Measurements from ENCODE around the gene TSPYL6. TPM values are rescaled to one million over a fixed set of nuclear protein-coding genes. Genes with fewer than 3 reads are reported as not detected.
"Not testable (repeated sequence)": the region's sequence is repeated elsewhere in the genome, so short reads cannot be mapped to it uniquely, and the experiment has no call there.

The TSPYL6 gene
- total RNA-seq, 2 donors from 2014 or later, result not detected

- H3K9me3 Mint-ChIP-seq, result no peaks in the 10 kb centered on the region
- H3K27ac Mint-ChIP-seq, result no peak overlapping the region
- H3K4me1 Mint-ChIP-seq, result no peaks in the 10 kb centered on the region
- H3K4me3 Mint-ChIP-seq, result no peak overlapping the region
- no peak for ATAC-seq (replicated peaks)
- no peaks in the 10 kb centered on the region for H3K27me3 Mint-ChIP-seq
- no peaks in the 10 kb centered on the region for H3K36me3 Mint-ChIP-seq (ENCODE audit: low read depth)
Measured at GRCh38 chr2:54267577-54267976, 11.5 kb upstream of the TSPYL6 start.

- not testable (repeated sequence) for ATAC-seq (replicated peaks); H3K27me3 Mint-ChIP-seq; H3K27ac Mint-ChIP-seq; H3K4me3 Mint-ChIP-seq; H3K4me1 Mint-ChIP-seq; H3K9me3 Mint-ChIP-seq; H3K36me3 Mint-ChIP-seq (ENCODE audit: low read depth)
Measured at GRCh38 chr2:54265081-54265480, 9.1 kb upstream of the TSPYL6 start.

GRCh38 chr2:54262015-54262765 is 6.2 kb upstream of the TSPYL6 start:
- Mint-ChIP-seq H3K27me3 (no peaks in the 10 kb centered on the region), H3K36me3 (ENCODE audit: low read depth) (no peaks in the 10 kb centered on the region), H3K9me3 (no peaks in the 10 kb centered on the region), H3K4me3 (no peak overlapping the region), H3K4me1 (no peaks in the 10 kb centered on the region), H3K27ac (no peak overlapping the region)
- ATAC-seq (replicated peaks), result no peak

GRCh38 chr2:54261537-54261936 is 5.5 kb upstream of the TSPYL6 start:
- Mint-ChIP-seq H3K9me3 (no peaks in the 10 kb centered on the region), H3K27me3 (no peaks in the 10 kb centered on the region), H3K4me3 (no peak overlapping the region), H3K36me3 (ENCODE audit: low read depth) (no peaks in the 10 kb centered on the region), H3K27ac (no peak overlapping the region), H3K4me1 (no peaks in the 10 kb centered on the region)
- ATAC-seq (replicated peaks), result no peak

- Mint-ChIP-seq H3K27ac (no peak overlapping the region), H3K9me3 (no peaks in the 10 kb centered on the region), H3K4me3 (no peak overlapping the region), H3K27me3 (no peaks in the 10 kb centered on the region), H3K36me3 (ENCODE audit: low read depth) (no peaks in the 10 kb centered on the region), H3K4me1 (no peaks in the 10 kb centered on the region)
- no peak for ATAC-seq (replicated peaks)
Measured at GRCh38 chr2:54260241-54260595, 4.2 kb upstream of the TSPYL6 start.

GRCh38 chr2:54259413-54260240 is 3.6 kb upstream of the TSPYL6 start:
- Mint-ChIP-seq H3K9me3 (no peaks in the 10 kb centered on the region), H3K4me3 (no peak overlapping the region), H3K4me1 (no peaks in the 10 kb centered on the region), H3K27ac (no peak overlapping the region), H3K36me3 (ENCODE audit: low read depth) (no peaks in the 10 kb centered on the region), H3K27me3 (no peaks in the 10 kb centered on the region)
- peak; percentile 21 for ATAC-seq (replicated peaks)

- H3K4me1 Mint-ChIP-seq, result no peaks in the 10 kb centered on the region
- H3K27me3 Mint-ChIP-seq, result no peaks in the 10 kb centered on the region
- H3K4me3 Mint-ChIP-seq, result no peak overlapping the region
- no peaks in the 10 kb centered on the region for H3K36me3 Mint-ChIP-seq (ENCODE audit: low read depth)
- no peaks in the 10 kb centered on the region for H3K9me3 Mint-ChIP-seq
- no peak overlapping the region for H3K27ac Mint-ChIP-seq
- no peak for ATAC-seq (replicated peaks)
Measured at GRCh38 chr2:54258166-54258565, 2.1 kb upstream of the TSPYL6 start.

- ATAC-seq (replicated peaks), result no peak
- H3K27me3 Mint-ChIP-seq, result no peaks in the 10 kb centered on the region
- H3K36me3 Mint-ChIP-seq (ENCODE audit: low read depth), result no peaks in the 10 kb centered on the region
- no peak overlapping the region for H3K4me3 Mint-ChIP-seq
- H3K27ac Mint-ChIP-seq, result no peak overlapping the region
- no peaks in the 10 kb centered on the region for H3K4me1 Mint-ChIP-seq
- no peaks in the 10 kb centered on the region for H3K9me3 Mint-ChIP-seq
Measured at GRCh38 chr2:54255230-54256090, 569 bp downstream of the TSPYL6 start.

GRCh38 chr2:54254180-54254579 is 1.8 kb downstream of the TSPYL6 start:
- Mint-ChIP-seq H3K4me1 (no peaks in the 10 kb centered on the region), H3K27ac (no peak overlapping the region), H3K4me3 (no peak overlapping the region), H3K9me3 (no peaks in the 10 kb centered on the region), H3K36me3 (ENCODE audit: low read depth) (no peaks in the 10 kb centered on the region), H3K27me3 (no peaks in the 10 kb centered on the region)
- no peak for ATAC-seq (replicated peaks)

- Mint-ChIP-seq H3K27ac (no peak overlapping the region), H3K4me1 (no peaks in the 10 kb centered on the region), H3K9me3 (no peaks in the 10 kb centered on the region), H3K27me3 (no peaks in the 10 kb centered on the region), H3K36me3 (ENCODE audit: low read depth) (no peaks in the 10 kb centered on the region), H3K4me3 (no peak overlapping the region)
- ATAC-seq (replicated peaks), result no peak
Measured at GRCh38 chr2:54249629-54250028, 6.4 kb downstream of the TSPYL6 start.

GRCh38 chr2:54247115-54247514 is 8.9 kb downstream of the TSPYL6 start:
- H3K4me3 Mint-ChIP-seq, result no peak overlapping the region
- no peak for ATAC-seq (replicated peaks)
- H3K27me3 Mint-ChIP-seq, result no peaks in the 10 kb centered on the region
- H3K27ac Mint-ChIP-seq, result no peak overlapping the region
- H3K9me3 Mint-ChIP-seq, result no peaks in the 10 kb centered on the region
- H3K4me1 Mint-ChIP-seq, result no peaks in the 10 kb centered on the region
- H3K36me3 Mint-ChIP-seq (ENCODE audit: low read depth), result no peaks in the 10 kb centered on the region

GRCh38 chr2:54240515-54241469 is 15.2 kb downstream of the TSPYL6 start:
- Mint-ChIP-seq H3K27me3 (no peaks in the 10 kb centered on the region), H3K4me1 (no peaks in the 10 kb centered on the region), H3K4me3 (no peak overlapping the region), H3K27ac (no peak overlapping the region), H3K36me3 (ENCODE audit: low read depth) (no peaks in the 10 kb centered on the region), H3K9me3 (peaks cover 7% of the 10 kb centered on the region)
- no peak for ATAC-seq (replicated peaks)

- Mint-ChIP-seq H3K36me3 (ENCODE audit: low read depth) (no peaks in the 10 kb centered on the region), H3K4me3 (no peak overlapping the region), H3K9me3 (peaks cover 7% of the 10 kb centered on the region), H3K4me1 (no peaks in the 10 kb centered on the region), H3K27ac (no peak overlapping the region), H3K27me3 (no peaks in the 10 kb centered on the region)
- ATAC-seq (replicated peaks), result no peak
Measured at GRCh38 chr2:54239427-54239826, 16.6 kb downstream of the TSPYL6 start.

- H3K4me1 Mint-ChIP-seq, result no peaks in the 10 kb centered on the region
- no peak overlapping the region for H3K27ac Mint-ChIP-seq
- H3K4me3 Mint-ChIP-seq, result no peak overlapping the region
- peaks cover 10% of the 10 kb centered on the region for H3K9me3 Mint-ChIP-seq
- no peak for ATAC-seq (replicated peaks)
- no peaks in the 10 kb centered on the region for H3K36me3 Mint-ChIP-seq (ENCODE audit: low read depth)
- H3K27me3 Mint-ChIP-seq, result no peaks in the 10 kb centered on the region
Measured at GRCh38 chr2:54237428-54237827, 18.6 kb downstream of the TSPYL6 start.

All from activated T-helper 17 cell treated with anti-CD3 and anti-CD28 coated beads, Interleukin-2, amount 50 U/mL, for 72 hours (primary cell).